Right lobe of liver (tissue), 6 donors: Measurements from ENCODE around the gene TACC3. TPM values are rescaled to one million over a fixed set of nuclear protein-coding genes. Genes with fewer than 3 reads are reported as not detected.

ENCODE experiments used
- ATAC-seq, 4 donors: fragments of 200-7000 bp; cut with Tn5 transposase; one replicate each; pipeline ENCODE4 v1.9.1; 2020; ENCODE audit warnings: mild to moderate bottlenecking in 4 of 4, moderate library complexity in 4 of 4
- DNase-seq, 3 donors: peaks; one replicate each; pipeline ENCODE4 v3.0.0-alpha.2; 2020
- H3K27ac ChIP-seq, 3 donors: fragments of 200-600 bp; one replicate each; pipeline ENCODE4 v1.8.0; 2022
- H3K27me3 ChIP-seq, 2 donors: fragments of 200-600 bp; one replicate each; pipeline ENCODE4 v1.8.0; 2022
- H3K36me3 ChIP-seq, 4 donors: fragments of 200-600 bp; sonication (generic) in 1 of 4; one replicate each; pipeline versions ENCODE4 v1.5.1 to v1.8.0; 2017 to 2022; ENCODE audit warnings: control low read depth in 1 of 4
- H3K4me1 ChIP-seq, 4 donors: fragments of 200-600 bp; sonication (generic) in 1 of 4; one replicate each; pipeline versions ENCODE4 v1.5.1 to v1.8.0; 2017 to 2022; ENCODE audit warnings: control low read depth in 1 of 4
- H3K4me3 ChIP-seq, 3 donors: fragments of 200-600 bp; one replicate each; pipeline ENCODE4 v1.8.0; 2022
- H3K9me3 ChIP-seq, 4 donors: fragments of 200-600 bp; sonication (generic) in 1 of 4; one replicate each; pipeline versions ENCODE4 v1.5.1 to v1.8.0; 2017 to 2022; ENCODE audit warnings: control low read depth in 1 of 4
- POLR2A ChIP-seq: fragments of 450-650 bp; IDR thresholded peaks from one replicate; pipeline ENCODE4 v1.6.1; 2017; ENCODE audit warnings: antibody characterized with exemption, mild to moderate bottlenecking
- WGBS: methylation state at CpG from one replicate; pipeline ENCODE4 v1.1.6; 2018; ENCODE audit warnings: low coverage, low lambda C conversion rate; ENCODE audit not compliant: insufficient coverage; ENCODE audit errors: missing lambda C conversion rate; 5-methylcytosine and 5-hydroxymethylcytosine counted together
- intact Hi-C, 2 donors: fragments of 100-400 bp; cut with DNase I; formaldehyde crosslinking; loops; one replicate each; pipeline versions ENCODE4 v1.11.2 to v1.14.1; 2022
- total RNA-seq, 6 experiments: library from RNA; depleted of rRNA in 2 of 6; stranded (reverse); fragments of >200 nt in 2 of 6; fragmentation: NEBNext Ultra II Directional in 3 of 6; extraction: Animal tissue kit (Norgen Biotek cat#: 25700) in 3 of 6; gene quantifications; one replicate each; pipeline versions ENCODE4 v1.1.0 to v1.2.4, GENCODE V29; 2016 to 2023
- TF ChIP-seq, protein P1 (sequence below), 4 donors: fragments of 200-600 bp in 3 of 4; fragments of 450-650 bp in 1 of 4; IDR thresholded peaks; one replicate each; pipeline versions ENCODE4 v1.5.1 to v1.8.0; 2016 to 2022; ENCODE audit warnings: antibody characterized with exemption in 4 of 4, mild to moderate bottlenecking in 2 of 4
- donor health status: DM: no; HTN: yes; CAD: no.
- donor health status: DM: no; HTN: no; CAD: no.
- donor health status: DM: no; HTN: no; CAD: no.
- donor health status: DM: no; HTN: yes; CAD: no.
- donor health status: DM: no; HTN: yes; CAD: no.

The TACC3 gene
- total RNA-seq, 6 experiments from 2014 or later: 2.2 to 5.7 (median 4.8) TPM

DNA sequence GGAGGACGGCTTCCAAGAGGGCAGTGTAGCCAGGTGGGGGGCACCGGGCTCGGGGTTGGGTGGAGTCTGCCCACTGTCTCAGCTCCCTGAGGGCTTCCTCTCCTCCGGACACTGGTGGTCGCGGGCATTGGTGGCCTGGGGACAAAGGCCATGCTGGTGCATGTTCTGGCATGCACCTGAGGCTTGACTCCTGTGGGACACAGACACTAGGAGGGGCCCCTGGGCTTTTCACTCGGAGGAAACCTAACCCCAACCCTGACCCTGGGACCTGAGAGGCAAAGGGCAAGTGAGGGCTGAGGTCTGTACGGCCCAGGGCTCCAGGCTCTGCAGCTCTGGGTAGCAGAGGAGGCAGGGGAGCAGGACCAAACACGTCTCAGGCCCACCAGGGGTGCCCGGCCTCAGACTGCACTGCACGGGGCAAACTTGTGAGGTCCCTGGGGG, 49.5 kb downstream of the TACC3 start:
- Histone ChIP-seq H3K36me3 (no peaks in the 10 kb centered on the region), H3K27me3 (no peaks in the 10 kb centered on the region), H3K27ac (no peak overlapping the region), H3K4me1 (no peaks in the 10 kb centered on the region), H3K4me3 (no peak overlapping the region), H3K9me3 (no peaks in the 10 kb centered on the region)
- ATAC-seq: no peak
- WGBS: no CpG with 5 or more reads among the region's 11 CpGs
- DNase-seq: no peak
- TF ChIP-seq, protein P1, sequence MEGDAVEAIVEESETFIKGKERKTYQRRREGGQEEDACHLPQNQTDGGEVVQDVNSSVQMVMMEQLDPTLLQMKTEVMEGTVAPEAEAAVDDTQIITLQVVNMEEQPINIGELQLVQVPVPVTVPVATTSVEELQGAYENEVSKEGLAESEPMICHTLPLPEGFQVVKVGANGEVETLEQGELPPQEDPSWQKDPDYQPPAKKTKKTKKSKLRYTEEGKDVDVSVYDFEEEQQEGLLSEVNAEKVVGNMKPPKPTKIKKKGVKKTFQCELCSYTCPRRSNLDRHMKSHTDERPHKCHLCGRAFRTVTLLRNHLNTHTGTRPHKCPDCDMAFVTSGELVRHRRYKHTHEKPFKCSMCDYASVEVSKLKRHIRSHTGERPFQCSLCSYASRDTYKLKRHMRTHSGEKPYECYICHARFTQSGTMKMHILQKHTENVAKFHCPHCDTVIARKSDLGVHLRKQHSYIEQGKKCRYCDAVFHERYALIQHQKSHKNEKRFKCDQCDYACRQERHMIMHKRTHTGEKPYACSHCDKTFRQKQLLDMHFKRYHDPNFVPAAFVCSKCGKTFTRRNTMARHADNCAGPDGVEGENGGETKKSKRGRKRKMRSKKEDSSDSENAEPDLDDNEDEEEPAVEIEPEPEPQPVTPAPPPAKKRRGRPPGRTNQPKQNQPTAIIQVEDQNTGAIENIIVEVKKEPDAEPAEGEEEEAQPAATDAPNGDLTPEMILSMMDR (IDR thresholded peaks at IDR 0.05): no peak
- no peak for TF ChIP-seq POLR2A
- intact Hi-C loops: no loop called here

DNA sequence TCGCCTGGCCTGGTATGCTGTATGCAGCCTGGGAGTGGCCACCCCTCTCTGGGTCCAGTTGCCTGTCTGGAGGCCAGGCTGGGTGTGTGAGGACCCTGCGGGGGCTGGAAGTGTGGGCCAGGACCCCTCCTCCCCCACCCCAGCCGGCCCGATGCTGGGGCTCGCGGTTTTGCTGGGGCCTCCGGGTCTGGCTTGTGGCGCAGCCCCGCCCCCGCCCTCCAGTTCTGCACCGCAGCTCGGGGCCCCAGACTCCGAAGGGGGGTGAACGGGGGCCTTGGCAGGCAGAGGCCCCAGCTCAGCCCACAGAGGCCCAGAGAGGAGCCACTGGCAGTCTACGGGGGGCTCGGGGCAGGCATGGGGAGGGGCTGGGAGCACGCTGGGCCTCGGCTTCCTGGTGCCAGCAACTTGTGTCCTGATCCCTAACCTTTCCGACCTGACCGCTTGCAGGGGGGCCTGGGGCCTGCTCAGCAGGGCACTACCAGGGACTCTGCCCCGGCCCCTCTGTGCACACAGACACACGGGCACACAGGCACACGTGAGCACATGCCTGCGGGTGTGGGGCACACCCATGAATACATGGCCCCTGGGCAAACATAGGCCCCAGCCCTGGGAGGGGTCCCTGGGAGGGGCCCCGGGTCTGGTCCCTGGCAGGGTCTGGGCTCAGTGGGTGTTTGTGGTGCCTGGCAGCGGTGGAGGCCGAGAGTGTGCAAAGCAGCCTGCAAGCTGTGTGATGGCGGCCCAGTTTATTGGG, 50.4 kb downstream of the TACC3 start:
- intact Hi-C loops: no loop called here
- Histone ChIP-seq H3K27ac (no peak overlapping the region), H3K27me3 (no peaks in the 10 kb centered on the region), H3K9me3 (no peaks in the 10 kb centered on the region), H3K4me1 (no peaks in the 10 kb centered on the region), H3K36me3 (no peaks in the 10 kb centered on the region), H3K4me3 (no peak overlapping the region)
- no peak for DNase-seq
- WGBS: no CpG with 5 or more reads among the region's 28 CpGs
- ATAC-seq: no peak
- TF ChIP-seq, protein P1 (IDR thresholded peaks at IDR 0.05): no peak
- no peak for TF ChIP-seq POLR2A

DNA sequence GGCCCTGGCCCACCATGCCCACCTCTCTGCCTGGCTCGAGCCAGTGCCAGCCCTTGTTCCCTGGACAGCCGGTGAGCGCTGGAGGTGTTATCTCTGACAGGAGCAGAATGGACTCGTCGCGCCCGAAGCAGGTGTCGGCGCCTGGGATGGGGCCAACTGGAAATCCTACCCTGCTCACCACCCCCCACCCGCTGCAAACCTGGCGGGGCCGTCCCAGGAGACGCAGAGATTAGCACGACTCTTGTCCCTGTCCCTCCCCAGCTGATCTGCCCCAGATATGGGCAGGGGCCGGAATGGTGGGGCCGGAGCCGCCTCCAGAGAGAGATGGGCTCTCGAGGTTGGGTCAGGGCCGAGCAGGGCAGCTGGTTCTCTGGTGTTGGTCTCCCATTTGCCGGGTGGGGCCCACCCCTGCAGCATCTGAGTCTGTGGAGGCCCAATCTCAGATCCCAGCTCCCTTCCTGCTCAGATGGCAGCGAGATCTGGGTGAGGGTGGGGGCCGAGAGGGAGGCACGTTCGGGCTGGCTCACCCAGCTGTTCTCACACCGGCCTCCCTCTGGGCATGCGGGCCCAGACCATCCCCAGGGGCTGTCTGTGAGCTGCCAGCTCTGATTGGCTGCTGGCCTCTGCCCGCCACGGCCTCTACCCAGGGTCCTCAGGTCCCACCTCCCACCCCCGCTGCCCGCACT, 51.7 kb downstream of the TACC3 start:
- H3K36me3 ChIP-seq: no peaks in the 10 kb centered on the region
- TF ChIP-seq, protein P1 (IDR thresholded peaks at IDR 0.05): no peak
- TF ChIP-seq POLR2A: no peak
- intact Hi-C loops: no loop called here

DNA sequence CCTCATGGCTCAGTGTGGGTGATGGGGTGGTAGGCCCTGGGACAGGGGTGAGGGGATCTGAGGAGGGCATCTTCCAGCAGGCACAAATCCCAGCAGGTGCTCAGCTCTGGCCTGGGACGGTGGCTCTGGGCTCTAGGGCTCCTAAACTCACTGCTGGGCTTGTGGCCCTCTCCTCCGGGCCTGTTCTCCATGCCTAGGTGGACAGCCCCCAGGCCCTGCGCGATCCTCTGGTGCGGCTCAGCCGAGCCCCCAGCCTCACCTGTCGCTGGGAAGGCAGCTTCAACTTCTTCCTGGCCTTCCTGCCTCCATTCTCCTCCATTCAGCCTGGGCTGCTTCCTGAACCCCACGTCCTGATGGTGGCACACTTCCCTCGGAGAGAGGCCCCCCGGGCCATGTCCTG, 52.4 kb downstream of the TACC3 start:
- ATAC-seq (no peak), DNase-seq (no peak)
- WGBS: 63% methylated on average over 3 of the region's 10 CpGs
- no peaks in the 10 kb centered on the region for H3K36me3 ChIP-seq
- TF ChIP-seq POLR2A: no peak
- TF ChIP-seq, protein P1 (IDR thresholded peaks at IDR 0.05): no peak
- H3K4me3 ChIP-seq: no peak overlapping the region
- no peaks in the 10 kb centered on the region for H3K27me3 ChIP-seq
- no peak overlapping the region for H3K27ac ChIP-seq
- no peaks in the 10 kb centered on the region for H3K9me3 ChIP-seq
- intact Hi-C loops: no loop called here
- H3K4me1 ChIP-seq: no peaks in the 10 kb centered on the region

More for the DNA sequence above, 51.7 kb downstream of the TACC3 start:
- Histone ChIP-seq H3K4me3 (no peak overlapping the region), H3K27ac (no peak overlapping the region), H3K9me3 (no peaks in the 10 kb centered on the region), H3K27me3 (no peaks in the 10 kb centered on the region), H3K4me1 (no peaks in the 10 kb centered on the region)
- ATAC-seq (no peak), DNase-seq (no peak)
- WGBS: 75% methylated on average over 4 of the region's 30 CpGs
